ENCODE results near the gene COMMD1. TPM values are rescaled to one million over a fixed set of nuclear protein-coding genes. Genes with fewer than 3 reads are reported as not detected.
"Not testable (repeated sequence)": the region's sequence is repeated elsewhere in the genome, so short reads cannot be mapped to it uniquely, and the experiment has no call there.

Gene COMMD1
- polyA plus RNA-seq, 4 donors: 53.9 to 84.7 (median 75.7) TPM

- DNase-seq (ENCODE audit: low read depth in 4 of 4, low spot score in 2 of 4): no peak
Measured at GRCh38 chr2:62010632-62011256, 105.3 kb downstream of the COMMD1 start.

GRCh38 chr2:62013641-62014040, 108.2 kb downstream of the COMMD1 start:
- DNase-seq (ENCODE audit: low read depth in 4 of 4, low spot score in 2 of 4): no peak

GRCh38 chr2:62014102-62014501, 108.6 kb downstream of the COMMD1 start:
- DNase-seq (ENCODE audit: low read depth in 4 of 4, low spot score in 2 of 4): peak in 3 of 4 donors; percentile 26 to 52 (median 36)

- no peak for DNase-seq (ENCODE audit: low read depth in 4 of 4, low spot score in 2 of 4)
Measured at GRCh38 chr2:62016957-62017356, 111.5 kb downstream of the COMMD1 start.

GRCh38 chr2:62029910-62030309, 124.4 kb downstream of the COMMD1 start:
- DNase-seq (ENCODE audit: low read depth in 4 of 4, low spot score in 2 of 4): no peak

- no peak for DNase-seq (ENCODE audit: low read depth in 4 of 4, low spot score in 2 of 4)
Measured at GRCh38 chr2:62030902-62031301, 125.4 kb downstream of the COMMD1 start.

- DNase-seq (ENCODE audit: low read depth in 4 of 4, low spot score in 2 of 4): no peak
Measured at GRCh38 chr2:62032096-62032495, 126.6 kb downstream of the COMMD1 start.

- DNase-seq (ENCODE audit: low read depth in 4 of 4, low spot score in 2 of 4): no peak
Measured at GRCh38 chr2:62034715-62035114, 129.2 kb downstream of the COMMD1 start.

- no peak for DNase-seq (ENCODE audit: low read depth in 4 of 4, low spot score in 2 of 4)
Measured at GRCh38 chr2:62036229-62036628, 130.8 kb downstream of the COMMD1 start.

- no peak for DNase-seq (ENCODE audit: low read depth in 4 of 4, low spot score in 2 of 4)
Measured at GRCh38 chr2:62036761-62037250, 131.3 kb downstream of the COMMD1 start.

GRCh38 chr2:62038975-62039771, 133.7 kb downstream of the COMMD1 start:
- DNase-seq (ENCODE audit: low read depth in 4 of 4, low spot score in 2 of 4): no peak

- no peak for DNase-seq (ENCODE audit: low read depth in 4 of 4, low spot score in 2 of 4)
Measured at GRCh38 chr2:62040926-62041325, 135.5 kb downstream of the COMMD1 start.

- not testable (repeated sequence) for DNase-seq (ENCODE audit: low read depth in 4 of 4, low spot score in 2 of 4)
Measured at GRCh38 chr2:62041701-62042385, 136.4 kb downstream of the COMMD1 start.

- no peak for DNase-seq (ENCODE audit: low read depth in 4 of 4, low spot score in 2 of 4)
Measured at GRCh38 chr2:62042400-62042799, 136.9 kb downstream of the COMMD1 start.

- DNase-seq (ENCODE audit: low read depth in 4 of 4, low spot score in 2 of 4): no peak
Measured at GRCh38 chr2:62042944-62043343, 137.5 kb downstream of the COMMD1 start.

GRCh38 chr2:62045017-62045543, 139.6 kb downstream of the COMMD1 start:
- DNase-seq (ENCODE audit: low read depth in 4 of 4, low spot score in 2 of 4): no peak

GRCh38 chr2:62046141-62046540, 140.7 kb downstream of the COMMD1 start:
- no peak for DNase-seq (ENCODE audit: low read depth in 4 of 4, low spot score in 2 of 4)

- no peak for DNase-seq (ENCODE audit: low read depth in 4 of 4, low spot score in 2 of 4)
Measured at GRCh38 chr2:62050456-62051045, 145.1 kb downstream of the COMMD1 start.

- DNase-seq (ENCODE audit: low read depth in 4 of 4, low spot score in 2 of 4): no peak
Measured at GRCh38 chr2:62054029-62054791, 148.7 kb downstream of the COMMD1 start.

- no peak for DNase-seq (ENCODE audit: low read depth in 4 of 4, low spot score in 2 of 4)
Measured at GRCh38 chr2:62054916-62055450, 149.5 kb downstream of the COMMD1 start.
